ENCODE measurements around the gene UBE3B.

UBE3B gene

DNA sequence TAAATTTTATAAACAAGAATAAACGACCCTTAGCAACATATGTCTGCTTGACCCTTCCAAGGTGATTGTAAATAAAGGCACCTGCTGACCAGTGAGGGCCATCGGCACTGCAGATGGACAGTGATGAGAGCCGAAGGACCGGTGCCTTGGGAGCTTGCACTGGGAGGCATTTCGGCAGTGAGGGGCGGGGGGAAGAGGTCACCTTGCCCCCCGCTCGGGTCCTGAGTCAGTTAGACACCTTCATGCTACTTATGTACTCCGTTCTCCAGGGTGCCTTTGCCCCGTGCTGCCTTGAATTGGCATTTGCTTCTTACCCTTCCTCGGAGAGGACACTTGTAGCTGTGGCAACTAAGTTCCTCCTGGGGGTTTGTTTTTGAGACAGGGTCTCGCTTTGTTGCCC is 72.8 kb downstream of the UBE3B start:
- DNase-seq (ENCODE audit: low read depth in 2 of 2): no peak

- DNase-seq (ENCODE audit: low read depth in 2 of 2): no peak
Observed at GRCh38 chr12:109551108-109551507, 73.7 kb downstream of the UBE3B start.

DNA sequence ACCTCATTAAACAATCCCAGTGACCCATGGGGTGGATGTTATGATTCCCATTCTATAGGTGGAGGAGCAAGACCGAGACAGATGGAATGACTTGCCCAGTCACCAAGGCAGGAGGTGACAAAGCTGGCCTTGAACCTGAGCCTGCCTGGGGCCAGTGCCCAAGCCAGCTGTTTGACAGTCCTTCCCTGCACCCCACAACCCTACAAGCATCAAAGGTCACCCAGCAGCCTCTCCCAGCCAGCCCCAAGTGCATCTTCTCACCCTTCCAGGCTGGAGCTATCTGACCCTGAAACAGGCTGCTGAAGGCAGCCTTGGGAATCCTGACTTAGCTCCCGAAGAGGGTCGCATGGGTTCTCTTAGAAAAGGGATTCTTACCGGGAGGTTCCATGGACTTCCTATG is 75.5 kb downstream of the UBE3B start:
- no peak for DNase-seq (ENCODE audit: low read depth in 2 of 2)

DNA sequence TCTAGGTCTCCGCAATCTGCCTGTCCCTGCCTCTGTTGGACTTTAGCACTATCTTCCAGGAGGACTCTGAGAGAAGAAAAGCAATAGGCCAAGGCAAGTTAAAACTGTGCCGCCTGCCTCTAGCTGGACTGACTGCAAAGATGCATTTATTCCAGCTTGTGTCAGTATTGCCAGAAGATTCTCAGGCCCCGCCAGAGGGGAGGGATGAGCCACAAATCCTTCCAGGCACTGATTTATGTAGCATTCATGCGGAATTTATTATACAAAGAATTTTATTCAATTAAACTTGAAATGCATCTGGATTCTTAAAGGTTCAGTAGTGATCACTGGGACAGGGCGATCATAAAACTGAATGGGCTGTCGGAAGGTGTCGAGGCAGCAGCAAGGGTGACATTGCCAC is 76.0 kb downstream of the UBE3B start:
- no peak for DNase-seq (ENCODE audit: low read depth in 2 of 2)

GRCh38 chr12:109553906-109554500 is 76.6 kb downstream of the UBE3B start:
- DNase-seq (ENCODE audit: low read depth in 2 of 2): no peak

- no peak for DNase-seq (ENCODE audit: low read depth in 2 of 2)
Observed at GRCh38 chr12:109554761-109555160, 77.3 kb downstream of the UBE3B start.

- DNase-seq (ENCODE audit: low read depth in 2 of 2): no peak
Observed at GRCh38 chr12:109555431-109556315, 78.2 kb downstream of the UBE3B start.

- DNase-seq (ENCODE audit: low read depth in 2 of 2): no peak
Observed at GRCh38 chr12:109557200-109557599, 79.8 kb downstream of the UBE3B start.

DNA sequence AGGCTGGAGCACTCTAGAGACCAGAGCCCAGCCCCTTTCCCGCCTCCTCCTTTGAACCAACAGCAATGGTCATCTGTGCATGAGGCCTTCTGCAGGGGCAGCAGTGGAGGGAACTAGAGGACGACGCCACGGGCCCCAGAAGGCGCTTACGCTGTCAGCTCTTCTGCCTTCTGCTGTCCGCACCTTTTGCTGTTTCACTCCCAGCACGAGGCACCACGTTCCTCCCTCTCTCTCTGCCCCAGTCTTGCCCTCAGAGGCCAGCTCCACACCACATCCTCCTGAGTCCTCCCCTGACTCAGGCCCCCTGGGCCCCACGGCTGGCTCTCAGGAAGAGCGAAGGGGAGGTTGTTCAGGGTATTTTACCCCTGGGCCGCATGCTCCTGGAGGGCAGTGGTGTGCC is 80.4 kb downstream of the UBE3B start:
- DNase-seq (ENCODE audit: low read depth in 2 of 2): no peak

DNA sequence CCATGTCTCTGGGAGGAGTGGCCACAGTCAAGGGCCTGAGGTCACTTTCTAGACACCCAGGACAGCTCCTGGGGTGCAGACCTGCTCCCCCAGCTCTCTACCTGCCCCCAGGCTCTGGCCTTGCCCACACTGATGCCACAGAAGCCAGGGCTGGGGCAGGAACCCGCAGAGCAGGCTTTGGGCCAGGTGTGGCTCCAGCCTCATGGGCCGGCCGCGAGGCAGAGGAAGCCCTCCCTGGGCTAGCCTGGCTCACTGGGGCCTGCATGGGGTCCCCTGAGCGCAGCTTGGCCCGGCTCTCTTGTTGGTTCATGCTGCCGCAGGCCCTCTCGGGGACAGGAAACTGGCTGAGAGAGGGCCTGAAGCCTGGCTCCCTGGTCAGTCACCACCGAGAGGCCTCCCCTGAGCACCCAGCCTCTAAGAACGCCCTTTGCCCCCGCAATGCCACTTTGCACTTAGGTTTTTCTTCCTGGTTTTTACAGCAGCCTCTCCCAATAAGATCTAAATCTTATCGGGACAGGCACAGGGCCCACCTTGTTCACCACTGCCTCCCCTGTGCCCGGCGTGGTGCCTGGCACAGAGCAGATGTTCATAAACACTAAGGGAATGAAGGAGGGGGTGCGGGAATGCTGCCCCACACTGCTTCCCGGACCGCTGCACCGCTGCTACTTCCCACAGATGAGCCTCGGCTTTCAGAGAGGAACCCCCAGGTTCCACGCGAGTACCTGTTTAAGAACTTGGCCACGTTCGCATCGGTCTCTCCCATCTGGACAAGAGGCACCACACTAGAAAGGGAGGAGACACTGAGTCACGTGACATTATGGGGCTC is 81.2 kb downstream of the UBE3B start:
- no peak for DNase-seq (ENCODE audit: low read depth in 2 of 2)

DNA sequence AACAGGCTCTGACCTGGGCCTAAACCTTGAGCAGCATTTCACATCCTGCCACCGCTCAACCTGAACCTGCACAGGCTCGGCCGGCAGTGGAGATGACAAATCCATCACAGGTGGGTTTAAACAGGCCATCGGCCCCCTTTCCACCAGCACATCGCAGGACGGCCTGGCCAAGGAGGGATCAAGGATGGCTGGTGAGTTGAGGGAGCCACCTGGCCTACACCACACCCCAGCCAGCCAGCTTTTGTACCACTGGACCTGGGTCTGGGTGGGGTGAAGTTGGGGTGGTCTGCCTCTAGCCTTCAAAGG is 81.7 kb downstream of the UBE3B start:
- DNase-seq (ENCODE audit: low read depth in 2 of 2): no peak

- no peak for DNase-seq (ENCODE audit: low read depth in 2 of 2)
Observed at GRCh38 chr12:109559601-109560000, 82.2 kb downstream of the UBE3B start.

GRCh38 chr12:109560867-109561710 is 83.7 kb downstream of the UBE3B start:
- no peak for DNase-seq (ENCODE audit: low read depth in 2 of 2)

DNA sequence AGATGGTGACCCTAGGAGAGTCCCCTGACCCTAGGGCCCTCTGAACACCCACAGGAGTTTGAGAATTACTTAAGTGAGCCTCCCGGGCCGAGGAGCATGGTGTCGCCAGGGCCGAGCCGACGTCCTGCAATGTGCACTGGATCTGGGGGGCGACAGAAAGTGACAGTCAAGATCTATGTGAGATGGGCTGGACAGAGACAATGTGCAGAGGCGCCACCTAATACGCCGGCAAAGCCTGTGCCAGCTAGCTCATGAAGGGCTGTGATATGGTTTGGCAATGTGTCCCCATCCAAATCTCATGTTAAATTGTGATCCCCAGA is 84.2 kb downstream of the UBE3B start:
- no peak for DNase-seq (ENCODE audit: low read depth in 2 of 2)

DNA sequence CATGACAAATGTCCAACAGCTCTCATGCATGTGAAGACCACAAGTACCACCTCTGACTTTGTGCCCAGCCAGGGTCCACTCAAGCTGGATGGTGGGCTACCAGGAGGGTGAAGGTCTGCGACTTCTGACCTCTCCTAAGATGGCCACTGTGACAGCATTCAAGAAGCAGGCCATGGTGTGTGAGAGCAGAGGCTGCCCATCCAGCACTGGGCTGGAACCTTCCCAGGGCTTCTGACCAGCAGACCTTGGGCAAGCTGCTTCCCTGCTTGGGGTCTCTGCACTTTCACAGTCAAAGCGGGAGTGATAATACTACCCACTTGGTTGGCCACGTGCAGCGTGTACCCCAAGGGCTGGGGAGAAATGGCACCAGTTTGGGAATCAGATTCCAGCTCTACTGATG is 85.4 kb downstream of the UBE3B start:
- no peak for DNase-seq (ENCODE audit: low read depth in 2 of 2)

- no peak for DNase-seq (ENCODE audit: low read depth in 2 of 2)
Observed at GRCh38 chr12:109563291-109564284, 86.2 kb downstream of the UBE3B start.

DNA sequence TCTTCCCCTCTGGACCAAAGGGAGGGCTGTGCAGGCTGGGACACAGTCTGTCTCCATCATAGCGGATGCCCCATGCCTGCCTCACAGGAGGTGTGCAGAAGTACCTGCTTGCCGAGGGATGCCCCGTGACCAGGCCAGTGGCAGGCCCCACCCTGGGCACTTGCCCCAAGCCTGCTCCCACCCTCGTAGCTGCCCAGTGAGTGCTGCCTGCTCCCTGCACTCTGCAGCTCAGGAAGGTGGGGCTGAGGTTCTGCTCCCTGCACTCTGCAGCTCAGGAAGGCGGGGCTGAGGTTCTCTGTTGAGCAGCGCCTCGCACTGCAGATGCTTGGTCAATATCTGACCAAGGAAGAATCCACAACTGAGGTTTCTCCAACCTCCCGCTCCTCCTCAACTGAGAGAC is 89.0 kb downstream of the UBE3B start:
- no peak for DNase-seq (ENCODE audit: low read depth in 2 of 2)

- no peak for DNase-seq (ENCODE audit: low read depth in 2 of 2)
Observed at GRCh38 chr12:109567296-109567695, 89.9 kb downstream of the UBE3B start.

- no peak for DNase-seq (ENCODE audit: low read depth in 2 of 2)
Observed at GRCh38 chr12:109567967-109568366, 90.5 kb downstream of the UBE3B start.

DNA sequence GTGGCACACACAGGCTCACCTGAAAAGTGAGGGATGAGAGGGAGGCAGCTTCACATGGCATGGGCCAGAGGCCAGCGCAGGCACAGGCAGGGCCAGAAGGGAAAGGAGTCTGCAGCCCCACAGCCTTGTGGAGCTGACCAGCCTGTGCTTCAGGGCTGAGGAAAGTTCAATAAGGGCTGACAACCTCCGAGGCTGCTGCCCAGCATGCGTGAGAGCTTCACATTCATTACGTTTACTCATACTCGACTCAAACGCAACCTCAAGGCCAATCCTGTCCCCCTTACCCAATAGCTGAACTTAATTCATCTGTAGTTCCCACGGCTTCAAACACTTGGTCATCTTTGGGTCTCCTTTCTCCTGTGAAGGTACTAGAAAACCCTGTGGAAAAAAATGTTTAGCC is 91.1 kb downstream of the UBE3B start:
- no peak for DNase-seq (ENCODE audit: low read depth in 2 of 2)

Measured in activated CD4-positive, alpha-beta T cell treated with anti-CD3 and anti-CD28 coated beads for 24 hours (primary cell).